Rectal smooth muscle tissue (tissue), 1 donor: ENCODE data around the gene PSMD13.
"Not testable (repeated sequence)": the region's sequence is repeated elsewhere in the genome, so short reads cannot be mapped to it uniquely, and the experiment has no call there.

Experiments used
- H3K27ac ChIP-seq: one replicate; pipeline ENCODE4 v1.7.0; 2013; ENCODE audit warnings: low read depth, low read length, inconsistent platforms
- H3K27me3 ChIP-seq: one replicate; pipeline ENCODE4 v1.7.0; 2013; ENCODE audit warnings: low read length; ENCODE audit not compliant: control insufficient read depth, insufficient read depth
- H3K36me3 ChIP-seq: one replicate; pipeline ENCODE4 v1.7.0; 2013; ENCODE audit warnings: low read length; ENCODE audit not compliant: control insufficient read depth, insufficient read depth
- H3K4me1 ChIP-seq: one replicate; pipeline ENCODE4 v1.7.0; 2013; ENCODE audit warnings: low read length; ENCODE audit not compliant: control insufficient read depth, insufficient read depth
- H3K4me3 ChIP-seq: one replicate; pipeline ENCODE4 v1.7.0; 2013; ENCODE audit warnings: low read length
- H3K9ac ChIP-seq: one replicate; pipeline ENCODE4 v1.7.0; 2013; ENCODE audit warnings: low read length

Gene PSMD13

DNA sequence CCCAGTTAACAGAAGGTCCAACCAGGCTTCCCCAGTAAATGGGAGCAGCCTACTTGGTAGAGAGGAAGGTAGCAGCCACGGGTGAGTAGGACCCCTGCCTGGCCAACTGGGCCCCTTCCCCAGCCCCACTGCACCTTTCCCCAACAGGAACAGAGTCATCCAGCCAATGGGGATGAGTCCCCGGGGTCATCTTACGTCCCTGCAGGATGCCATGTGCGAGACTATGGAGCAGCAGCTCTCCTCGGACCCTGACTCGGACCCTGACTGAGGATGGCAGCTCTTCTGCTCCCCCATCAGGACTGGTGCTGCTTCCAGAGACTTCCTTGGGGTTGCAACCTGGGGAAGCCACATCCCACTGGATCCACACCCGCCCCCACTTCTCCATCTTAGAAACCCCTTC lies 22.7 kb upstream of the PSMD13 start:
- Histone ChIP-seq H3K4me3 (no peak overlapping the region), H3K9ac (no peak overlapping the region), H3K36me3 (peaks cover 53% of the 10 kb centered on the region), H3K27ac (no peak overlapping the region), H3K4me1 (peaks cover 13% of the 10 kb centered on the region), H3K27me3 (no peaks in the 10 kb centered on the region)

- Histone ChIP-seq H3K9ac (no peak overlapping the region), H3K27me3 (no peaks in the 10 kb centered on the region), H3K4me1 (no peaks in the 10 kb centered on the region), H3K27ac (no peak overlapping the region), H3K4me3 (no peak overlapping the region), H3K36me3 (peaks cover 44% of the 10 kb centered on the region)
Measured at GRCh38 chr11:215581-216037, 21.2 kb upstream of the PSMD13 start.

- H3K9ac ChIP-seq: no peak overlapping the region
- H3K27ac ChIP-seq: no peak overlapping the region
- no peak overlapping the region for H3K4me3 ChIP-seq
- peaks cover 37% of the 10 kb centered on the region for H3K36me3 ChIP-seq
- no peaks in the 10 kb centered on the region for H3K4me1 ChIP-seq
- no peaks in the 10 kb centered on the region for H3K27me3 ChIP-seq
Measured at GRCh38 chr11:216081-216974, 20.4 kb upstream of the PSMD13 start.

DNA sequence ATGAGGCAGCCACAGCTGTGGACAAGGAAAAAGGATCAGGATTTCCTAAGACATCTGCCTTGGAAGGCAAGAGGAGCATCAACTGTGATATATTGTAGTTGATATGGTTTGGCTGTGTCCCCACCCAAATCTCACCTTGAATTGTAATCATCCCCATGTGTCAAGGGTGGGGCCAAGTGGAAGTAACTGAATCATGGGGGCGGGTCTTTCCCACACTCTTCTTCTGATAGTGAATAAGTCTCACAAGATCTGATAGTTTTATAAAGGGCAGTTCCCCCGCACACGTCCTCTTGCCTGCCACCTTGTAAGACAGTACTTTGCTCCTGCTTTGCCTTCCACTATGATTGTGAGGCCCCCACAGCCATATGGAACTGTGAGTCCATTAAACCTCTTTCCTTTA lies 19.1 kb upstream of the PSMD13 start:
- Histone ChIP-seq H3K36me3 (peaks cover 23% of the 10 kb centered on the region), H3K27me3 (no peaks in the 10 kb centered on the region), H3K9ac (no peak overlapping the region), H3K4me1 (no peaks in the 10 kb centered on the region), H3K4me3 (no peak overlapping the region), H3K27ac (no peak overlapping the region)

DNA sequence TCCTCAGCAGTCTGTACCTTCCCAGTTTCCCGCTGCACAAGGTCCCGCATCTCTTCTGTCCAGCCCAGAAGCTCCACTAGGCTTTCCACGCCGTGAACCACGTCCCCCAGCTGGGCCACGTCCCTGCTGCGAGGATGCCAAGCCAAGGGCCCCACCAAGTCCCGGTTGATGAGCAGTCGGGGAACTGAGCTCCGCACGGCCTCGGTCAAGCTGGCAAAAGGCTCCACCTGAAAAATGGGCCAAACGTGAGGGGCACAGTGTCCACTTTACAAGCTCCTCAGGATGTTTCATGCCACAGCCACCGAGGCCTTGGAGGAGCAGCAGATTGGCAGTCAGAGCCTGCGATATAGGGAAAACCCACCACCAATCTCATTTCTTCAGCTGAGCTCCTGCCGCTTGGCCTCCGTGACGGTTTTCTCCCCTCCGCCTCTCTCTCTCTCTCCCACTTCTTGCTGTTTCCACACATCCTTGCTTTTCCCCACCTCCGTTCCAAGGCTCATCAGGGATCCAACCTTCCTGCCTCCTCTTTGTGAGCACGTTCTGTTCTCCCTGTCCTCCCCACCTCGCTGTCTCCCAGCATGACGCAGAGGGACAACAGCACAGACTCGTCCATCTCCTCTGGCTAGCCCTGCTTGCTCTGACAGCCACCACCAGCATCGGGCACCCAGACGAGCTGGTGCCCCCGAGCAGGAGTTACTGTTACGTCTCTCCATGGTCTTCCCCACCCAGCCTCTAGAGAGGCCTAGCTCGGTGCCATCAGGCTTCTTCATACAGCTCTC lies 17.8 kb upstream of the PSMD13 start:
- no peaks in the 10 kb centered on the region for H3K4me1 ChIP-seq
- peaks cover 14% of the 10 kb centered on the region for H3K36me3 ChIP-seq
- no peak overlapping the region for H3K4me3 ChIP-seq
- H3K9ac ChIP-seq: no peak overlapping the region
- H3K27ac ChIP-seq: no peak overlapping the region
- H3K27me3 ChIP-seq: no peaks in the 10 kb centered on the region

GRCh38 chr11:220641-221215 lies 16.0 kb upstream of the PSMD13 start:
- H3K27ac ChIP-seq: not testable (repeated sequence)

GRCh38 chr11:221539-221938 lies 15.2 kb upstream of the PSMD13 start:
- no peaks in the 10 kb centered on the region for H3K27me3 ChIP-seq
- no peak overlapping the region for H3K27ac ChIP-seq

More at GRCh38 chr11:220641-221215, 16.0 kb upstream of the PSMD13 start:
- not testable (repeated sequence) for H3K4me3 ChIP-seq, H3K9ac ChIP-seq, H3K27me3 ChIP-seq, H3K36me3 ChIP-seq, H3K4me1 ChIP-seq

GRCh38 chr11:221998-222789 lies 14.6 kb upstream of the PSMD13 start:
- H3K9ac ChIP-seq: no peak overlapping the region
- no peak overlapping the region for H3K4me3 ChIP-seq
- H3K27me3 ChIP-seq: no peaks in the 10 kb centered on the region
- no peaks in the 10 kb centered on the region for H3K4me1 ChIP-seq
- H3K27ac ChIP-seq: no peak overlapping the region
- peaks cover 4% of the 10 kb centered on the region for H3K36me3 ChIP-seq

More at GRCh38 chr11:221539-221938, 15.2 kb upstream of the PSMD13 start:
- Histone ChIP-seq H3K4me1 (no peaks in the 10 kb centered on the region), H3K4me3 (no peak overlapping the region), H3K9ac (no peak overlapping the region), H3K36me3 (peaks cover 5% of the 10 kb centered on the region)

GRCh38 chr11:223026-223789 lies 13.6 kb upstream of the PSMD13 start:
- no peak overlapping the region for H3K9ac ChIP-seq
- no peak overlapping the region for H3K4me3 ChIP-seq
- H3K27ac ChIP-seq: no peak overlapping the region
- peaks cover 4% of the 10 kb centered on the region for H3K36me3 ChIP-seq
- H3K27me3 ChIP-seq: no peaks in the 10 kb centered on the region
- H3K4me1 ChIP-seq: no peaks in the 10 kb centered on the region

DNA sequence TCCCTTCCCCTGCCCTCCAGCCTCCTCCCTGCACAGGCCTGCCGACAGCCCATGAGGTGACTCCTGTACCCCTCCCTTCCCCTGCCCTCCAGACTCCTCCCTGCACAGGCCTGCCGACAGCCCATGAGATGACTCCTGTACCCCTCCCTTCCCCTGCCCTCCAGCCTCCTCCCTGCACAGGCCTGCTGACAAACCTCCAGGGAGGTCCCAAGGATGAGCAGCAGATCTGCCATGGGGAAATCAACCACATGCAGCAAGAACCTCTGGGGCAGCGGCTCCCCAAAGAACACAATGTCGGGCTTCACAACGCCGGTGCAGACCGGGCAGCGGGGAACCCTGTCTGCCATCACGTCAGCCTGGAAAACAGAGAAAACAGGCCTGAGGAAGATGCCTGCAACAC lies 12.9 kb upstream of the PSMD13 start:
- peaks cover 4% of the 10 kb centered on the region for H3K36me3 ChIP-seq
- no peaks in the 10 kb centered on the region for H3K27me3 ChIP-seq
- H3K4me3 ChIP-seq: no peak overlapping the region
- H3K4me1 ChIP-seq: no peaks in the 10 kb centered on the region
- no peak overlapping the region for H3K9ac ChIP-seq
- H3K27ac ChIP-seq: no peak overlapping the region

DNA sequence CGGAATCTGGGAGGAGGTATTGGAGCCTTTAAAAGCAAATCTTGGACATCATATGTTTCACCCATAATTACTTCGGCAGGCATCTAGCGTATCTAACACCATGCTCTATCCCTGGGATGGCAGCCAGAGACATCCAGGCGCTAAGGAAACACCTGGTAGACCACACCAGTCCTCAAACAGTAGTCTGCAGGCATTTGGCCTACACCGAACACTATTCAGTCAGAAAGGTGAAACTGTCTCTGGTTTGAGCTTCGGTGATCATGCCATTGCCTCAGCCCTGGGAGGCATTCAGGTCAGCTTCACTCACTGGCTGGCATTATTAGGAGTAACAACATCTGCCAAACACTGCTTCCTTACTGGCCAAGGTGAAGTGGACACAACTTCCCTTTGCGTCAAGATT lies 12.4 kb upstream of the PSMD13 start:
- Histone ChIP-seq H3K36me3 (peaks cover 4% of the 10 kb centered on the region), H3K27me3 (no peaks in the 10 kb centered on the region), H3K27ac (no peak overlapping the region), H3K9ac (no peak overlapping the region), H3K4me1 (no peaks in the 10 kb centered on the region), H3K4me3 (no peak overlapping the region)
